ENCODE data around the gene B4GALT6.

The B4GALT6 gene

DNA sequence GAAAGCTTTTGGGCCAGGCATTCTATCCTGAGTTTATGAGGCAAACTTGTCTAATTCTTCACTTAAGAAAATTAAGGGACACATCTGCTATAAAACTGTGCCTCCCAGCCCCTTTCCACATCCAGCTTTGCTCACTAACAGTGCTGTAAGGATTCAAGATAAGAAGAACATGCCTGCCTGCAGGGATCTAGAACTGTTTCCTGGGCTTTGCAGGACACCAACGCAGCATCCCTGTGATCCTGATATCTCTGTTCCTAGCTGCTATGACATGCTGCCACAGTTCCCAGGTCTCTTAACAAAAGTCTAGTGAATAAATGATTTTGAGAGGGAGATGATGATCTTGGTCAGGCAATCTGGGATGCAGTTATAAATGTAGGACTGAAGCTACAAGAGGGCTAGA lies 12.4 kb downstream of the B4GALT6 start:
- no peak for TF ChIP-seq CTCF (IDR thresholded peaks at IDR 0.05; ENCODE audit: borderline replicate concordance, insufficient read depth, low read depth, low read length)

GRCh38 chr18:31669541-31669940 lies 14.8 kb downstream of the B4GALT6 start:
- no peak for TF ChIP-seq CTCF (IDR thresholded peaks at IDR 0.05; ENCODE audit: borderline replicate concordance, insufficient read depth, low read depth, low read length)
- H3K4me3 ChIP-seq (ENCODE audit: low read depth, low read length) = no peak overlapping the region

More for the DNA sequence above, 12.4 kb downstream of the B4GALT6 start:
- no peak overlapping the region for H3K4me3 ChIP-seq (ENCODE audit: low read depth, low read length)

GRCh38 chr18:31667185-31667584 lies 17.2 kb downstream of the B4GALT6 start:
- no peak for TF ChIP-seq CTCF (IDR thresholded peaks at IDR 0.05; ENCODE audit: borderline replicate concordance, insufficient read depth, low read depth, low read length)
- no peak overlapping the region for H3K4me3 ChIP-seq (ENCODE audit: low read depth, low read length)

DNA sequence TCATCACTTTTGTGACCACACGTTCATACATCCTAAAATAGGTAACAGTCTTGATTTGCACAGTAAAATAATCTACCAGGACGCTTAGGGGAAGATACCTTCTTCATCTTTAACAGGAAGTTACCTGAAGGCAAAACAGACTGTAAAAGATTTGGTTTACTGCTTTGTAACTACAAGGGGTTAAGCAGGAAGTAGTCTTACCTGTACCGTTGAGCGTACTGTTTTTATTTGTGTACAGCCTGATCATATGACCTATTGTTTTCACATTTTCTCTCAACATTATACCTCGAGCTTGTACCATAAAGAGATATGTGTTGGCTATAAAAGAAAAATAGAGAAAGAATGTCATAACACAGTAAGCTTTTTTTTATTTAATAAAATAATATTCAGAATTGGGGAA lies 18.3 kb downstream of the B4GALT6 start:
- TF ChIP-seq CTCF (IDR thresholded peaks at IDR 0.05; ENCODE audit: borderline replicate concordance, insufficient read depth, low read depth, low read length) = no peak
- no peak overlapping the region for H3K4me3 ChIP-seq (ENCODE audit: low read depth, low read length)

- no peak for TF ChIP-seq CTCF (IDR thresholded peaks at IDR 0.05; ENCODE audit: borderline replicate concordance, insufficient read depth, low read depth, low read length)
- no peak overlapping the region for H3K4me3 ChIP-seq (ENCODE audit: low read depth, low read length)
Observed at GRCh38 chr18:31664101-31664500, 20.3 kb downstream of the B4GALT6 start.

- no peak overlapping the region for H3K4me3 ChIP-seq (ENCODE audit: low read depth, low read length)
- TF ChIP-seq CTCF (IDR thresholded peaks at IDR 0.05; ENCODE audit: borderline replicate concordance, insufficient read depth, low read depth, low read length) = no peak
Observed at GRCh38 chr18:31661965-31662364, 22.4 kb downstream of the B4GALT6 start.

GRCh38 chr18:31660763-31661162 lies 23.6 kb downstream of the B4GALT6 start:
- no peak overlapping the region for H3K4me3 ChIP-seq (ENCODE audit: low read depth, low read length)
- TF ChIP-seq CTCF (IDR thresholded peaks at IDR 0.05; ENCODE audit: borderline replicate concordance, insufficient read depth, low read depth, low read length) = no peak
